ENCODE data around the gene PRRC2B.

GRCh38 chr9:131530546-131530919, 136.6 kb downstream of the PRRC2B start:
- peak in 1 of 3 experiments; percentile 17 for TF ChIP-seq CTCF (IDR thresholded peaks at IDR 0.05)
- TF ChIP-seq POLR2A (IDR thresholded peaks at IDR 0.05) = no peak

Measured in testis (tissue), 2 donors.